Liver (tissue), 9 donors: ENCODE measurements around the gene UBQLN2. TPM values are rescaled to one million over a fixed set of nuclear protein-coding genes. Genes with fewer than 3 reads are reported as not detected.

Experiments used
- DNase-seq: peaks from one replicate; pipeline ENCODE4 v3.0.0-alpha.2; 2017; ENCODE audit warnings: low spot score
- H3K27ac ChIP-seq, 2 donors: one replicate each; pipeline ENCODE4 v1.7.0; 2013; ENCODE audit warnings: inconsistent platforms in 2 of 2, low read length in 2 of 2, control low read depth in 1 of 2, low read depth in 1 of 2, mild to moderate bottlenecking in 1 of 2
- H3K27me3 ChIP-seq, 4 donors: one replicate each; pipeline versions ENCODE4 v1.6.1 to v1.7.0; 2013; ENCODE audit warnings: low read length in 3 of 4, inconsistent platforms in 1 of 4, mild to moderate bottlenecking in 1 of 4, moderate library complexity in 1 of 4; ENCODE audit not compliant: control insufficient read depth in 4 of 4, insufficient read depth in 4 of 4
- H3K36me3 ChIP-seq, 4 donors: one replicate each; pipeline versions ENCODE4 v1.6.1 to v1.7.0; 2013; ENCODE audit warnings: low read length in 3 of 4, mild to moderate bottlenecking in 3 of 4, low read depth in 1 of 4, moderate library complexity in 1 of 4; ENCODE audit not compliant: control insufficient read depth in 4 of 4, insufficient read depth in 3 of 4
- H3K4me1 ChIP-seq, 4 donors: one replicate each; pipeline versions ENCODE4 v1.6.1 to v1.7.0; 2013; ENCODE audit warnings: low read length in 3 of 4, mild to moderate bottlenecking in 3 of 4, moderate library complexity in 1 of 4; ENCODE audit not compliant: control insufficient read depth in 4 of 4, insufficient read depth in 4 of 4
- H3K4me3 ChIP-seq, 3 donors: one replicate each; pipeline versions ENCODE4 v1.6.1 to v1.7.0; 2013; ENCODE audit warnings: low read length in 3 of 3, control low read depth in 1 of 3, low read depth in 1 of 3, mild to moderate bottlenecking in 1 of 3
- H3K9ac ChIP-seq, 2 donors: one replicate each; pipeline ENCODE4 v1.7.0; 2013; ENCODE audit warnings: low read length in 2 of 2, mild to moderate bottlenecking in 2 of 2, moderate library complexity in 2 of 2, control low read depth in 1 of 2, low read depth in 1 of 2
- H3K9me3 ChIP-seq, 4 donors: one replicate each; pipeline versions ENCODE4 v1.6.1 to v1.7.0; 2013; ENCODE audit warnings: low read length in 3 of 4; ENCODE audit not compliant: control insufficient read depth in 4 of 4
- ATF3 ChIP-seq: IDR thresholded peaks from 2 replicates; pipeline ENCODE4 v1.6.1; 2016; ENCODE audit warnings: antibody characterized with exemption
- CTCF ChIP-seq: fragments of 150-350 bp; IDR thresholded peaks from 2 replicates; pipeline ENCODE4 v1.5.1; 2017; ENCODE audit warnings: improper control_type of control experiment, low read depth, low read length; ENCODE audit not compliant: missing input control
- EGR1 ChIP-seq, 2 donors: IDR thresholded peaks; 2 replicates each; pipeline ENCODE4 v1.6.1; 2016 to 2018; ENCODE audit warnings: antibody characterized with exemption in 2 of 2, low read depth in 2 of 2
- FOXA1 ChIP-seq: IDR thresholded peaks from 2 replicates; pipeline ENCODE4 v1.6.1; 2016; ENCODE audit warnings: antibody characterized with exemption
- FOXA2 ChIP-seq: IDR thresholded peaks from 2 replicates; pipeline ENCODE4 v1.6.1; 2016; ENCODE audit warnings: antibody characterized with exemption
- GABPA ChIP-seq, 2 donors: IDR thresholded peaks in 1 of 2; conservative IDR thresholded peaks in 1 of 2; 2 replicates each; pipeline ENCODE4 v1.6.1; 2016; ENCODE audit warnings: antibody characterized with exemption in 2 of 2, mild to moderate bottlenecking in 1 of 2, moderate library complexity in 1 of 2
- HNF4A ChIP-seq, 2 donors: conservative IDR thresholded peaks; 2 replicates each; pipeline ENCODE4 v1.6.1; 2016; ENCODE audit warnings: antibody characterized with exemption in 2 of 2, mild to moderate bottlenecking in 2 of 2
- JUND ChIP-seq, 2 donors: IDR thresholded peaks; 2 replicates each; pipeline ENCODE4 v1.6.1; 2016; ENCODE audit warnings: antibody characterized with exemption in 2 of 2
- RAD21 ChIP-seq, 2 donors: IDR thresholded peaks; 2 replicates each; pipeline ENCODE4 v1.6.1; 2016; ENCODE audit warnings: antibody characterized with exemption in 2 of 2, mild to moderate bottlenecking in 2 of 2
- REST ChIP-seq: IDR thresholded peaks from 2 replicates; pipeline ENCODE4 v1.6.1; 2016; ENCODE audit warnings: antibody characterized with exemption, mild to moderate bottlenecking
- RXRA ChIP-seq, 2 donors: IDR thresholded peaks; 2 replicates each; pipeline ENCODE4 v1.6.1; 2017 to 2018; ENCODE audit warnings: antibody characterized with exemption in 2 of 2, mild to moderate bottlenecking in 1 of 2
- SP1 ChIP-seq: IDR thresholded peaks from 2 replicates; pipeline ENCODE4 v1.6.1; 2018; ENCODE audit warnings: antibody characterized with exemption, mild to moderate bottlenecking
- TAF1 ChIP-seq: conservative IDR thresholded peaks from 2 replicates; pipeline ENCODE4 v1.6.1; 2016; ENCODE audit warnings: antibody characterized with exemption, mild to moderate bottlenecking
- YY1 ChIP-seq: IDR thresholded peaks from 2 replicates; pipeline ENCODE4 v1.6.1; 2016; ENCODE audit warnings: antibody characterized with exemption, mild to moderate bottlenecking
- WGBS: extraction: QIAGEN DNeasy Blood & Tissue Kit; methylation state at CpG from one replicate; pipeline ENCODE4 v1.1.7; 2013; 5-methylcytosine and 5-hydroxymethylcytosine counted together
- polyA plus RNA-seq, 2 donors: library from polyadenylated mRNA; stranded (reverse) in 1 of 2; unstranded in 1 of 2; fragments of 200-250 nt in 1 of 2; fragments of >200 nt in 1 of 2; fragmentation: Nextera tagmentation in 1 of 2; extraction: Ambion mirVana in 1 of 2; gene quantifications; one replicate each; pipeline versions ENCODE4 v1.2.1 to v1.2.3, GENCODE V29; 2013 to 2015
- total RNA-seq, 2 donors: library from RNA; depleted of rRNA; stranded (reverse); fragments of >200 nt; gene quantifications; one replicate each; pipeline ENCODE4 v1.2.3, GENCODE V29; 2014
- TF ChIP-seq, protein P1 (sequence below): IDR thresholded peaks from 2 replicates; pipeline ENCODE4 v1.6.1; 2016; ENCODE audit warnings: antibody characterized with exemption
- donor health status: healthy.
- donor health status: healthy.
- donor health status: healthy.
- donor health status: healthy.
- donor health status: healthy.

Gene UBQLN2
- total and polyA plus RNA-seq, 4 donors: 7.9 to 11.9 (median 9.1) TPM

DNA sequence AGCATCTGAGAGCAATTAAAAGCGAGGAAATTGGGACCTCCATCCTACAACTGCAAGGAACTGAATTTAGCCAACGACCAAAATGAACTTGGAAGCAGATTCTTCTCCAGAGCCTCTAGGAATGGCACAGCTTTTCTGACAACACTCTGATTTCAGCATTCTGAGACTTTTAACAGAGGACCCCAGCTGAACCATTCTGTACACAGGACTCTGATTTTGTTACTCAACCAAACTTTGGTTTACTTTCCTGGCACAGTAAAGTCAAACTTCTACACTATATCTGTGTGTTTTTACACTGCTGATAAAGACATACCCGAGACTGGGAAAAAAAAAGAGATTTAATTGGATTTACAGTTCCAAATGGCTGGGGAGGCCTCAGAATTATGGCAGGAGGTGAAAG is 37.6 kb downstream of the UBQLN2 start:
- no peaks in the 10 kb centered on the region for H3K27me3 ChIP-seq
- no peak for TF ChIP-seq CTCF
- TF ChIP-seq, protein P1, sequence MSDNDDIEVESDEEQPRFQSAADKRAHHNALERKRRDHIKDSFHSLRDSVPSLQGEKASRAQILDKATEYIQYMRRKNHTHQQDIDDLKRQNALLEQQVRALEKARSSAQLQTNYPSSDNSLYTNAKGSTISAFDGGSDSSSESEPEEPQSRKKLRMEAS: no peak
- peak; percentile 45 to 54 for TF ChIP-seq RXRA (IDR thresholded peaks at IDR 0.05)
- no peak for TF ChIP-seq ATF3
- no peak for TF ChIP-seq RAD21 (IDR thresholded peaks at IDR 0.05)
- no peak for TF ChIP-seq GABPA (IDR thresholded peaks at IDR 0.05 in 1 of 2, conservative IDR thresholded peaks at IDR 0.05 in 1 of 2)
- no peak for TF ChIP-seq REST
- TF ChIP-seq JUND (IDR thresholded peaks at IDR 0.05): peak in 1 of 2 donors; percentile 26
- no peak for TF ChIP-seq TAF1
- peak; percentile 58 for TF ChIP-seq FOXA2
- TF ChIP-seq YY1: no peak
- no peak for TF ChIP-seq EGR1 (IDR thresholded peaks at IDR 0.05; ENCODE audit: low read depth in 2 of 2)
- peak; percentile 26 for TF ChIP-seq FOXA1
- peak; percentile 45 to 54 for TF ChIP-seq HNF4A (conservative IDR thresholded peaks at IDR 0.05)
- peak overlapping the region; percentile 16 to 76 for H3K27ac ChIP-seq
- H3K4me1 ChIP-seq: peaks cover 0 to 9% (median 5%) of the 10 kb centered on the region in 4 donors
- peak overlapping the region in 1 of 3 donors; percentile 20 for H3K4me3 ChIP-seq
- H3K9ac ChIP-seq: no peak overlapping the region
- H3K36me3 ChIP-seq: peaks cover 0 to 2% (median 0%) of the 10 kb centered on the region in 4 donors
- no peaks in the 10 kb centered on the region for H3K9me3 ChIP-seq
- 54% methylated on average over 3 of the region's 3 CpGs for WGBS
- no peak for DNase-seq

- DNase-seq: no peak
- no peak for TF ChIP-seq SP1
- TF ChIP-seq FOXA1: no peak
Measured at GRCh38 chrX:56615282-56615681, 51.9 kb downstream of the UBQLN2 start.

More at GRCh38 chrX:56615282-56615681, 51.9 kb downstream of the UBQLN2 start:
- WGBS: 97% methylated on average over 2 of the region's 2 CpGs
- Histone ChIP-seq H3K27ac (no peak overlapping the region), H3K9me3 (no peaks in the 10 kb centered on the region), H3K9ac (no peak overlapping the region), H3K27me3 (no peaks in the 10 kb centered on the region), H3K4me3 (no peak overlapping the region), H3K36me3 (no peaks in the 10 kb centered on the region), H3K4me1 (no peaks in the 10 kb centered on the region)

Other genes with a start within 250 kb of the UBQLN2 start
- gene NBDY, start 165.6 kb downstream of the UBQLN2 start, total RNA-seq: 1 to 10 TPM in 1 of 2 donors, under 1 TPM in 1; 0.84 to 3.5 TPM
- gene NBDY, start 165.6 kb downstream of the UBQLN2 start, polyA plus RNA-seq: 10 to 100 TPM in 1 of 2 donors, 1 to 10 TPM in 1; 7.0 to 10.4 TPM